PC-3 (cell line): Measurements from ENCODE around the gene MSI2. TPM values are rescaled to one million over a fixed set of nuclear protein-coding genes. Genes with fewer than 3 reads are reported as not detected.

Experiments
- ATAC-seq: fragments of 200-7000 bp; cut with Tn5 transposase; 2 replicates; pipeline ENCODE4 v1.9.1; 2020; ENCODE audit warnings: mild to moderate bottlenecking, moderate library complexity
- BruUV-seq: library from RNA; stranded (reverse); fragments of 400-500 nt; replicated peaks from 2 replicates; lab custom pipeline; 2021; lab: Mats Ljungman, UMichigan
- CTCF ChIA-PET: fragments of 300-600 bp; sonication (Branson Sonifier 250); formaldehyde crosslinking; loops from one replicate; lab custom pipeline; 2022; ENCODE audit warnings: antibody characterized with exemption; lab: Charles Lee
- POLR2A ChIA-PET: fragments of 300-600 bp; sonication (Branson Sonifier 250); formaldehyde crosslinking; loops from one replicate; lab custom pipeline; 2022; ENCODE audit warnings: antibody characterized with exemption; ENCODE audit not compliant: unreplicated experiment; lab: Charles Lee
- DNase-seq: peaks from one replicate; pipeline ENCODE4 v3.0.0-alpha.2; 2015
- H2AFZ ChIP-seq: fragments of 300-600 bp; sonication (generic); 2 replicates; pipeline ENCODE4 v1.6.0; 2016; ENCODE audit warnings: antibody characterized with exemption, low read length
- H3F3A ChIP-seq: fragments of 300-600 bp; sonication (generic); one replicate; pipeline ENCODE4 v1.6.0; 2017; ENCODE audit warnings: antibody characterized with exemption, low read length, control low read depth, mild to moderate bottlenecking; ENCODE audit not compliant: unreplicated experiment
- H3K27ac ChIP-seq: fragments of 300-600 bp; sonication (generic); 2 replicates; pipeline ENCODE4 v1.5.1; 2016; ENCODE audit warnings: mild to moderate bottlenecking, low read length
- H3K27me3 ChIP-seq: fragments of 300-600 bp; sonication (generic); 2 replicates; pipeline ENCODE4 v1.6.1; 2016; ENCODE audit warnings: low read length, mixed read lengths
- H3K36me3 ChIP-seq: fragments of 300-600 bp; sonication (generic); 2 replicates; pipeline ENCODE4 v1.6.1; 2016; ENCODE audit warnings: low read depth, mixed run types, low read length, mixed read lengths
- H3K4me1 ChIP-seq: fragments of 300-600 bp; sonication (generic); 2 replicates; pipeline ENCODE4 v1.5.1; 2016; ENCODE audit warnings: low read length; ENCODE audit not compliant: insufficient read depth
- H3K4me2 ChIP-seq: fragments of 300-600 bp; sonication (generic); 2 replicates; pipeline ENCODE4 v1.6.0; 2016; ENCODE audit warnings: low read length
- H3K4me3 ChIP-seq: fragments of 300-600 bp; sonication (generic); 2 replicates; pipeline ENCODE4 v1.5.1; 2016; ENCODE audit warnings: mild to moderate bottlenecking, low read length, mixed read lengths
- H3K79me2 ChIP-seq: fragments of 300-600 bp; sonication (generic); 2 replicates; pipeline ENCODE4 v1.6.1; 2017; ENCODE audit warnings: low read length, mixed read lengths
- H3K9ac ChIP-seq: fragments of 300-600 bp; sonication (generic); 2 replicates; pipeline ENCODE4 v1.6.0; 2016; ENCODE audit warnings: mild to moderate bottlenecking, low read length
- H3K9me2 ChIP-seq: fragments of 300-600 bp; sonication (generic); replicated peaks from 2 replicates; pipeline ENCODE4 v1.6.1; 2016; ENCODE audit warnings: mixed run types, low read length, mixed read lengths
- H3K9me3 ChIP-seq: fragments of 300-600 bp; sonication (generic); 2 replicates; pipeline ENCODE4 v1.6.1; 2016; ENCODE audit warnings: low read length, mixed read lengths
- H4K20me1 ChIP-seq: fragments of 300-600 bp; sonication (generic); 2 replicates; pipeline ENCODE4 v1.6.1; 2016; ENCODE audit warnings: low read length, mixed read lengths
- CTCF ChIP-seq: fragments of 300-600 bp; sonication (generic); conservative IDR thresholded peaks from 2 replicates; pipeline ENCODE4 v1.5.1; 2017; ENCODE audit warnings: antibody characterized with exemption, low read depth, mild to moderate bottlenecking, low read length
- EZH2 ChIP-seq: fragments of 300-600 bp; sonication (generic); IDR thresholded peaks from one replicate; pipeline ENCODE4 v1.6.1; 2017; ENCODE audit warnings: antibody characterized with exemption, mild to moderate bottlenecking, low read length; ENCODE audit not compliant: unreplicated experiment
- EZH2phosphoT487 ChIP-seq: fragments of 300-600 bp; sonication (generic); IDR thresholded peaks from 2 replicates; pipeline ENCODE4 v1.6.1; 2018; ENCODE audit warnings: mild to moderate bottlenecking, antibody characterized with exemption, low read length, borderline replicate concordance
- intact Hi-C: fragments of 100-400 bp; cut with micrococcal nuclease; formaldehyde crosslinking; loops from 2 replicates; pipeline ENCODE4 v1.9.0; 2023
- total RNA-seq: library from RNA; depleted of rRNA; stranded (reverse); fragments of >200 nt; gene quantifications from 2 replicates; pipeline ENCODE4 v1.2.3, GENCODE V29; 2014

Gene MSI2
- total RNA-seq, 1 experiment from 2014 or later, result 54.7 TPM

- Histone ChIP-seq H3F3A (no peaks in the 10 kb centered on the region), H3K9ac (peak overlapping the region; percentile 52), H3K4me2 (peak overlapping the region; percentile 59), H3K4me3 (no peak overlapping the region), H3K9me3 (no peaks in the 10 kb centered on the region), H2AFZ (no peak overlapping the region), H3K9me2 (no peaks in the 10 kb centered on the region), H3K27ac (peak overlapping the region; percentile 89), H3K27me3 (no peaks in the 10 kb centered on the region), H3K4me1 (peaks cover 24% of the 10 kb centered on the region), H4K20me1 (no peaks in the 10 kb centered on the region), H3K36me3 (no peaks in the 10 kb centered on the region), H3K79me2 (0 out of 2 replicates have a peak, but pooled peaks cover 3% of the 10 kb centered on the region)
- ChIA-PET POLR2A (interaction anchor here (0.5 kb wide), 1 partner anchor 478 kb away, joined by 3 read pairs; no protein-coding TSS in a partner anchor), CTCF (interaction anchor here (0.6 kb wide), 1 partner anchor 390 kb away, joined by 3 read pairs; no protein-coding TSS in a partner anchor)
- peak; percentile 62 for ATAC-seq
- intact Hi-C loops, result loop anchor here (5.0 kb wide), 1 partner anchor 100 kb away; the partner anchor contains the start of gene MSI2
- no peak for TF ChIP-seq CTCF
- no peak for TF ChIP-seq EZH2
- DNase-seq, result peak; percentile 67
- no TSS peak for BruUV-seq
Measured at GRCh38 chr17:57357392-57357784, 101.1 kb downstream of the MSI2 start.

GRCh38 chr17:57357830-57358430 is 101.6 kb downstream of the MSI2 start:
- intact Hi-C loops, result loop anchor here (5.0 kb wide), 1 partner anchor 101 kb away; the partner anchor contains the start of gene MSI2
- peak; percentile 66 for ATAC-seq

GRCh38 chr17:57360266-57360665 is 103.9 kb downstream of the MSI2 start:
- no peak overlapping the region for H2AFZ ChIP-seq
- H3K9me2 ChIP-seq, result no peaks in the 10 kb centered on the region
- ChIA-PET POLR2A (no interaction called here), CTCF (no interaction called here)
- no peak overlapping the region for H3K4me2 ChIP-seq
- H3F3A ChIP-seq, result no peaks in the 10 kb centered on the region
- DNase-seq (no peak), ATAC-seq (no peak)
- no peaks in the 10 kb centered on the region for H3K9me3 ChIP-seq
- H4K20me1 ChIP-seq, result no peaks in the 10 kb centered on the region
- no peak overlapping the region for H3K27ac ChIP-seq
- peaks cover 24% of the 10 kb centered on the region for H3K4me1 ChIP-seq
- TF ChIP-seq CTCF (no peak), EZH2phosphoT487 (no peak), EZH2 (no peak)
- BruUV-seq, result no TSS peak
- H3K36me3 ChIP-seq, result no peaks in the 10 kb centered on the region
- H3K27me3 ChIP-seq, result no peaks in the 10 kb centered on the region
- H3K4me3 ChIP-seq, result no peak overlapping the region
- H3K9ac ChIP-seq, result no peak overlapping the region
- H3K79me2 ChIP-seq, result 0 out of 2 replicates have a peak, but pooled peaks cover 3% of the 10 kb centered on the region
- intact Hi-C loops, result no loop called here

More at GRCh38 chr17:57357830-57358430, 101.6 kb downstream of the MSI2 start:
- 0 out of 2 replicates have a peak, but pooled peaks cover 3% of the 10 kb centered on the region for H3K79me2 ChIP-seq
- no peaks in the 10 kb centered on the region for H3K27me3 ChIP-seq
- POLR2A ChIA-PET, result no interaction called here
- H3K36me3 ChIP-seq, result no peaks in the 10 kb centered on the region
- peak overlapping the region; percentile 89 for H3K27ac ChIP-seq
- peak overlapping the region; percentile 59 for H3K4me2 ChIP-seq
- peak; percentile 88 for DNase-seq
- BruUV-seq, result no TSS peak
- no peaks in the 10 kb centered on the region for H3K9me3 ChIP-seq
- TF ChIP-seq EZH2phosphoT487, result no peak
- no peaks in the 10 kb centered on the region for H3K9me2 ChIP-seq
- no peaks in the 10 kb centered on the region for H4K20me1 ChIP-seq
- CTCF ChIA-PET, result interaction anchor here (0.6 kb wide), 1 partner anchor 390 kb away, joined by 3 read pairs; no protein-coding TSS in a partner anchor
- H2AFZ ChIP-seq, result no peak overlapping the region
- peaks cover 24% of the 10 kb centered on the region for H3K4me1 ChIP-seq
- H3K9ac ChIP-seq, result peak overlapping the region; percentile 52
- no peaks in the 10 kb centered on the region for H3F3A ChIP-seq
- peak overlapping the region; percentile 19; the same call in 1 of the 2 replicates for H3K4me3 ChIP-seq
